Left cardiac atrium (tissue), 4 donors: ENCODE results near the gene MIEF1. TPM values are rescaled to one million over a fixed set of nuclear protein-coding genes. Genes with fewer than 3 reads are reported as not detected.

Experiments used
- ATAC-seq, 2 donors: fragments of 200-7000 bp; cut with Tn5 transposase; one replicate each; pipeline ENCODE4 v1.9.1; 2020; ENCODE audit warnings: mild to moderate bottlenecking in 2 of 2, moderate library complexity in 2 of 2
- DNase-seq: peaks from one replicate; pipeline ENCODE4 v3.0.0-alpha.2; 2020
- intact Hi-C, 2 donors: fragments of 100-400 bp; cut with DNase I; formaldehyde crosslinking; loops; one replicate each; pipeline versions ENCODE4 v1.14.1 to v1.15.1; 2022 to 2023
- total RNA-seq, 2 donors: library from RNA; stranded (reverse); fragmentation: NEBNext Ultra II Directional; extraction: Animal tissue kit (Norgen Biotek cat#: 25700); gene quantifications; one replicate each; pipeline ENCODE4 v1.2.1, GENCODE V29; 2021
- donor health status: DM: no; HTN: yes; CAD: no.
- donor health status: DM: no; HTN: yes; CAD: no; lungs with severe emphysema.
- donor health status: DM: yes; HTN: yes; CAD: no.
- donor health status: Dilated cardiomyopathy.

Gene MIEF1
- total RNA-seq, 2 donors from 2014 or later, result 18.1 to 29.0 TPM

GRCh38 chr22:39469681-39470450 lies 32.2 kb upstream of the MIEF1 start:
- no peak for DNase-seq
- intact Hi-C loops, result no loop called here
- ATAC-seq, result no peak

GRCh38 chr22:39470451-39471291 lies 31.4 kb upstream of the MIEF1 start:
- DNase-seq (no peak), ATAC-seq (no peak)
- intact Hi-C loops, result no loop called here

- DNase-seq, result peak; percentile 46
- intact Hi-C loops, result no loop called here
- ATAC-seq, result peak; percentile 38
Measured at GRCh38 chr22:39471381-39472141, 30.5 kb upstream of the MIEF1 start.

DNA sequence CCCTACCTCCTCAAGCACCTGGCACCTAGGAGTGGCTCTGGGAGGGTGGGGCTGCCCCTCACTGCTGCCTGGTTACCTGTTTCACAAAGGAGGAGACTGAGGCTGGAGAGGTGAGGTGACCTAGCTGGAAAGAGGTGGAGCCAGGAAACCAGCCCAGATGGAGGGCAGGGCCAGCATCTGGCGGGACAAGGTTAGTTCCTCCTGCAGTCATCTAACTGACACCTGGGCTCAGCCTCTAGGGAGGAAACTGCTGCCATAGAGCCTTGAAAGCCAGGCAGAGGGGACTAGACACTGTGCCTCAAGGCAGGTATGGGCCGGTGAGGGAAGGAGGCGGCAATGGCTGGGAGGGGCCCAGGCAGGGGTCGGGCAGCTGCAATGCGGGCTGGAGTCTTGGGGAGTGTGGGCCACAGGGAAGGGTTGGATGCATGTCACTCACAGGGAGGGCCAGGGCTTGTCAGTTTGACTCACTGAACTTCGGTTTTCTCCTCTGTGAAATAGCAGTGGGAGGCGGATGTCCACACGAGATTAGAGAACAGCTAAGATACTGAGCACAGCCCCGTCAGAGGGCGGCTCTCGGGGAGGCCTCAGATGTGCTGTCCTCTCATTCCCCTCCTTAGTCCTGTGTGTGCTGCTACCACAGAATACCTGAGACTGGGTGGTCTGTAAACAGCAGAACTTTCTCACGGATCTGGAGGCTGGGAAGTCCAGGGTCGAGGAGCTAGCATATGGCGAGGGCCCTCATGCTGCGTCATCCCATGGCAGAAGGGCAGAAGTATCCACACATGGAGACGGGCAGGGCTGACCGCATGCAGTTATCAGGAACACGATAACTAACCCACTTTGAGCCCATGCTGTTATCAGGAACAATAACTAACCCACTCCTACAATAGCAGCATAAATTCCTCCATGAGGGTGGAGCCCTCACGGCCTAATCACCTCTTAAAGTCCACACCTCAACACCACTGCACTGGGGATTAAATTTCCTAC lies 29.2 kb upstream of the MIEF1 start:
- DNase-seq, result no peak
- peak in 1 of 2 donors; percentile 62 for ATAC-seq
- intact Hi-C loops, result no loop called here

- DNase-seq (no peak), ATAC-seq (no peak)
- intact Hi-C loops, result no loop called here
Measured at GRCh38 chr22:39473851-39474250, 28.2 kb upstream of the MIEF1 start.

DNA sequence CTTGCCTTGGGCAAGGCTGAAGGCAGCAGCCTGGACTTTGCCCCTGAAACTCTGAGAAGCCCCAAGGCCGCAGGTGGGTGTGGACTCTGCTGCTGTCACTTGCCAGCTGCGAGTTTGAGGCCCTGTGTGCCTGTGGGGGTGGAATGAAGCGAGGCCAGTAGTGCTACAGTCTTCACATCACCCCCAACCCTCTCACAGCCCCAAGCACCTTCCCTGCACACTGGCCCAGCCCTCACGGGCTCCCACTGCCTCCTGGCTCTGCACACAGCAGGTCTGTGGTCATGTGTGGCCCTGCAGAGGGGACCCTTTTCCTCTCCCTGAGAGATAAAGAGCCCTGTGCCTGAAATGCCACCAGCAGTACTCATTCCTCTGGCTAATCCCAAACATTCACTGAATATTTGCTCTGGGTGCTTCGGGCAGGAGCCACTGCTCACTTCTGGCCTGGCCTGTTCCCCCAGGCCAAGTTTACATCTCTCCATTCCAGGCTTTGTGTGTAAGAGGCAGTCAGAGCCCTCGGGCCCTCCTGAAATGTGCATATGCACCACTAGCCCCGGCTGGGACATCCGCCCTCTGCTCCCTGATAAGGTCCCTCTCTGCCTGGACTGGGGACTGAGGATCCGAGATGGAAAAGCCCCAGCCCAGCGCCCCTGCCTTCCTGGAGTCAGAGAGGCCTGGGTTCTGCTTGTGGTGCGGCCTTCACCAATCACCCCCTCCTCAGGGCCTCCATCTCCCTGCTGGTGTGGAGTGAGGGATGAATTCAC lies 27.6 kb upstream of the MIEF1 start:
- DNase-seq (no peak), ATAC-seq (no peak)
- intact Hi-C loops, result no loop called here

- DNase-seq (no peak), ATAC-seq (no peak)
- intact Hi-C loops, result no loop called here
Measured at GRCh38 chr22:39475337-39475736, 26.8 kb upstream of the MIEF1 start.

- DNase-seq, result no peak
- ATAC-seq, result no peak
- intact Hi-C loops, result no loop called here
Measured at GRCh38 chr22:39475902-39476301, 26.2 kb upstream of the MIEF1 start.

- no peak for DNase-seq
- intact Hi-C loops, result no loop called here
- ATAC-seq, result no peak
Measured at GRCh38 chr22:39476664-39477063, 25.4 kb upstream of the MIEF1 start.

- intact Hi-C loops, result no loop called here
- ATAC-seq, result no peak
Measured at GRCh38 chr22:39477542-39477941, 24.5 kb upstream of the MIEF1 start.

DNA sequence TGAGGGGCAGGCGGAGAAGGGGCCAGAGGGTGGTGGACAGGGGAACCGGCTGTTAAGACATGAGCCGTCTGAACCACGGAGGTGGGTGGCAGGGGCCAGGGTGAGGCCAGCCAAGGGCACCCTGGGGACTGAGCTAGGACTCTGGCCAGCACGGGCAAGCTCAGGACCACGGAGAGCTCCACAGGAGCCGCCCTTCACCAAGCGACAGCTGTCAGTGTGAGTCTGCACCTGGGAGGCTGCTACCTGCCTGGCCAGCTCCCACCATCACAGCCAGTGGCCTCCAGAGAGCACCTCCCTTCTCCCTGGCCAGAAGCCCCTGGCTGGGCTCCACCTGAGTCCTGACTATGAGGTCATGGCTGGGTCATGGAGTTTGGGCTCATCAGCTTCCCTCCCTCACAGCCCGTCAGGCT lies 23.6 kb upstream of the MIEF1 start:
- intact Hi-C loops, result no loop called here
- DNase-seq (no peak), ATAC-seq (peak; percentile 56 to 69)

More at GRCh38 chr22:39477542-39477941, 24.5 kb upstream of the MIEF1 start:
- no peak for DNase-seq

DNA sequence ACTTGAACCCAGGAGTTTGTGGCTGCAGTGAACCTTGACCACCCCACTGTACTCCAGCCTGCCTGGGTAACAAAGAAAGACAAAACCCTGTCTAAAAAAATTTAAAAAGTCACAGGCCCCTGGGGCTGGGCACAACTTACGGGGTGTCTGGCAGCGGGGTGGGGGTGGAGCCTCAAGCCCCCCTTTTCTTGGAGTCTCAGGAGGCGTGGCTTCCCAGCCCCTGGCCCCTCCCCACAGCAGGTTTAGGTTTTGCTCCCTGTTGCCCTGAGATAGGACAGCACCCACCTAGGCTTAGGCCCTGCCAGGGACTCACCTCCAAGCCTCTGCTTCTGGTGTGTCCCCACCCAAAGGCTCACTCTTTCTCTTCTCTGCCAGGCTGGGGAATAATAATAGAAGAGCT lies 22.8 kb upstream of the MIEF1 start:
- ATAC-seq (no peak), DNase-seq (no peak)
- intact Hi-C loops, result no loop called here

DNA sequence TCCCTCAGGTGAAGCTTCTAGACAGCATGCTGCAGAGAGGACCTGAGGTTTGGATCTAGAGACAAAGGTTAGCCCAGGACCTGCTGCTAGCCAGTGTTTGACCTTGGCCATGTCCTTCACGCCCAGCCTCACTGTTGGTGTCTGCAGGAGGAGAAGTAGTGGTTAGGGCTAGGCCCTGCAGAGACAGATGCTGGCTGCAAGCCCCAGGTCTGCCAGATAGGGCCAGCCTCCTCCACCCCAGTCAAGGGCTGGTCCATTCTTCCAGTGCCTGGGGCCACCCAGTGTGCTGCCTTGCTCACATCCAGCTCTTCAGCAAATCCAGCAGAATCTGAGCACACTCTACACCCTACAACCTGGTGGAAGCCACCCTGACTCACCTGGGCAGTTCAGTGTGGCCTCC lies 21.5 kb upstream of the MIEF1 start:
- no peak for ATAC-seq
- intact Hi-C loops, result no loop called here
- no peak for DNase-seq

DNA sequence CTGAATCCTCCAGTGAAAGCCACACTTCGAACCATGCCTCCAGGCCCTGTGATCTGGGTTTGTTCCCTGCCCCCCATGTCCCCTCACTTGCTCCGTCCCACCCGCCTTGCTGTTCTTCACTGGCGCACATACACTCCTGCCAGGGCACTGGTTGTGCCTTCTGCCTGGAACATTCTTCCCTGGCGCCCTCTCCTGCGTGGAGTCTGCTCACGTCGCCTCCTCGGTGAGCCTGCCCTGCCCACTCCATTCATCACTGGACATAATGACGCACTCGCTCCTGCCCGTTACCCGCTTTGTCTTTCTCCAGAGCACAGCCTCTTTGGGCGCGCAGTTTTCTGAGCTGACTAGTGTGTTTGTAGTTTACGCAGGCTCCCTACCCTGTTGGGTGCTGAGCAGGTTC lies 21.0 kb upstream of the MIEF1 start:
- DNase-seq (no peak), ATAC-seq (no peak)
- intact Hi-C loops, result no loop called here

DNA sequence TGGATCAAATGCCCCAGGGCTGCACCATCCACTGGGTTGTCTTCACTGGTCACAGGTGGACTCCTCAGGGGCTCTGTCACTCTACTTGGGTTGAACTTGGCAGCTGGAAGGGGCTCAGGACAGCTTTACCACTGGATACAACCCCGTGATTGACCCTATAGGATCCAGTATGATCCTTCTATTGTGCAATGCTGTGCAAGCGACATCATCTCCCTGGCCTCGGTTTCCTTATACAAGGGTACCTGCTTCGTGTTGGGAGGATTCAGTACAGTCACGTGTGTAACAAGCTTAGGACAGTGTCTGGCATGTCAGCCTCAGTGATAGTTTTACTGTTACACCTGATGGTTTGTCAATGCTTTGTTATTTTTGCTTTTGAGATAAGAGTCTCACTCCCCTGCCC lies 20.5 kb upstream of the MIEF1 start:
- ATAC-seq, result no peak
- DNase-seq, result no peak
- intact Hi-C loops, result no loop called here

DNA sequence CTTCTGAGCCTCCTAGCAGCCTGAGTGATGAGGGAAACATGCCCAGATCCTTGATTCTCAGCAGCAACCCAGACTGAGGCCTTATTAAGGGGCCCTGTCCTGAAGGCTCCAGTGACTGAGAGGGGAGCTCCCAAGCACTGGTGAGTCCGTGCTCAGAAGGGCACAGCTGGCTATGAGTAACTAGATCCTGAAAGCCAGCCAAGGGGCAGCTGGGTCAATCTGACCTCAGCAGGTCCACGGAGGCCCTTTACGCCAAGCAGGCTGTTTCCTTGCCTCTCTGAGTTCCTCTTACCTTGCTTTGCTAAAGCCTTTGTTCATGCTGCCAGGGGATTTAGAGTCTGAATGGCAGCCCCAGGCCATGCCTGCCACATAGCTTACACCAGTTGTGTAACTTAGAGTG lies 19.3 kb upstream of the MIEF1 start:
- ATAC-seq (no peak), DNase-seq (no peak)
- intact Hi-C loops, result no loop called here

DNA sequence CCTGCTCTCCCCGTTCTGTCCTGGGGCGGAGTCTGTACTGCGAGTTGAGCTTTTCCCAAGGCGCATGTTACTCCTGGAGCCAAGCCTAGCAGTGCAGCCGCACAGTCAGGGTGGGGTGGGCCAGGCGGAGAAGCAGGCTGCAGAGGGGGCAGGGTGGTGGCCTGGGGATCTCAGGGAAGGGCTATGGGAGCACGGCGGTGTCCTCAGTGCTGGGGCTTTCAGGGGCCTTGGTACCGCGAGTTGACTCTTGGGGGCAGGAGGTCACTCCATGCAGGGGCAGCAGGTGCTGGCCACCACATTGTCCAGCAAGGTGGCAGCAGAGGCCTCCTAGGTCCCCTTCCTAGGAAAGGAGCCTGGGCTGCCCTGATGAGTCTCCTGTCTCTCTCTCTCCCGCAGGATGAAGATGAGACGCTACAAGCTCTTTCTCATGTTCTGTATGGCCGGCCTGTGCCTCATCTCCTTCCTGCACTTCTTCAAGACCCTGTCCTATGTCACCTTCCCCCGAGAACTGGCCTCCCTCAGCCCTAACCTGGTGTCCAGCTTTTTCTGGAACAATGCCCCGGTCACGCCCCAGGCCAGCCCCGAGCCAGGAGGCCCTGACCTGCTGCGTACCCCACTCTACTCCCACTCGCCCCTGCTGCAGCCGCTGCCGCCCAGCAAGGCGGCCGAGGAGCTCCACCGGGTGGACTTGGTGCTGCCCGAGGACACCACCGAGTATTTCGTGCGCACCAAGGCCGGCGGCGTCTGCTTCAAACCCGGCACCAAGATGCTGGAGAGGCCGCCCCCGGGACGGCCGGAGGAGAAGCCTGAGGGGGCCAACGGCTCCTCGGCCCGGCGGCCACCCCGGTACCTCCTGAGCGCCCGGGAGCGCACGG lies 14.9 kb upstream of the MIEF1 start:
- intact Hi-C loops, result no loop called here
- DNase-seq, result no peak
- peak; percentile 10 to 34 for ATAC-seq
